NB4 (cell line): ENCODE results near the gene RAB6D.

Experiments used
- MYC ChIP-seq: IDR thresholded peaks from 2 replicates; pipeline ENCODE4 v1.6.1; 2011; ENCODE audit warnings: low read depth, low read length
- TF ChIP-seq, protein P1 (sequence below): IDR thresholded peaks from one replicate; pipeline ENCODE4 v1.5.1; 2012; ENCODE audit warnings: low read depth, low read length

DNA sequence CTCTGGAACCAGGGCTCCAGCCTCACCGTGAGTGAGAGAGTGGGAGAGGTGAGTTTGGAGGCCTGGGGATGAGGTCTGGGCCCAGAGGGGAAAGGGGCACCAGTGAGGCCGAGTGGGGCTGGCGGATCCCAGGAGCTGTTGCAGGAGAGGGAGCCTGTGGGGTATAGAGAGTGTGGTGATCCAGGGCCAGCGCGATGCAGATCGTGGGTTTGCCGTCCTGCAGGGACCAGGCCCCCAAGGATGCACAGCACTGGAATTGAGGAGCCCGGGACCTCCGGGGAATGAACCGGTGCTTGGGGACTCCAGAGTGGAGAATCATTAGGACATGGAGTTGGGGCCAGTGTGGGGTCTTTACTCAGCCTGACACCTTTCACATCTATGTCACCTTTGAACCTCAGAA, 25.7 kb upstream of the RAB6D start:
- TF ChIP-seq, protein P1, sequence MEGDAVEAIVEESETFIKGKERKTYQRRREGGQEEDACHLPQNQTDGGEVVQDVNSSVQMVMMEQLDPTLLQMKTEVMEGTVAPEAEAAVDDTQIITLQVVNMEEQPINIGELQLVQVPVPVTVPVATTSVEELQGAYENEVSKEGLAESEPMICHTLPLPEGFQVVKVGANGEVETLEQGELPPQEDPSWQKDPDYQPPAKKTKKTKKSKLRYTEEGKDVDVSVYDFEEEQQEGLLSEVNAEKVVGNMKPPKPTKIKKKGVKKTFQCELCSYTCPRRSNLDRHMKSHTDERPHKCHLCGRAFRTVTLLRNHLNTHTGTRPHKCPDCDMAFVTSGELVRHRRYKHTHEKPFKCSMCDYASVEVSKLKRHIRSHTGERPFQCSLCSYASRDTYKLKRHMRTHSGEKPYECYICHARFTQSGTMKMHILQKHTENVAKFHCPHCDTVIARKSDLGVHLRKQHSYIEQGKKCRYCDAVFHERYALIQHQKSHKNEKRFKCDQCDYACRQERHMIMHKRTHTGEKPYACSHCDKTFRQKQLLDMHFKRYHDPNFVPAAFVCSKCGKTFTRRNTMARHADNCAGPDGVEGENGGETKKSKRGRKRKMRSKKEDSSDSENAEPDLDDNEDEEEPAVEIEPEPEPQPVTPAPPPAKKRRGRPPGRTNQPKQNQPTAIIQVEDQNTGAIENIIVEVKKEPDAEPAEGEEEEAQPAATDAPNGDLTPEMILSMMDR, result no peak
- TF ChIP-seq MYC, result no peak
